Mucosa of descending colon (tissue), 3 donors: ENCODE data around the gene FEM1C. TPM values are rescaled to one million over a fixed set of nuclear protein-coding genes. Genes with fewer than 3 reads are reported as not detected.

Source experiments
- ATAC-seq: fragments of 200-7000 bp; cut with Tn5 transposase; one replicate; pipeline ENCODE4 v1.9.1; 2020; ENCODE audit warnings: mild to moderate bottlenecking, moderate library complexity
- DNase-seq, 3 donors: peaks; one replicate each; pipeline ENCODE4 v3.0.0-alpha.2; 2020
- H3K36me3 ChIP-seq: fragments of 200-600 bp; one replicate; pipeline ENCODE4 v1.8.0; 2021; ENCODE audit warnings: low read depth, mild to moderate bottlenecking
- H3K4me1 ChIP-seq: fragments of 200-600 bp; one replicate; pipeline ENCODE4 v1.8.0; 2021; ENCODE audit warnings: low read depth, mild to moderate bottlenecking
- H3K4me3 ChIP-seq: fragments of 200-600 bp; one replicate; pipeline ENCODE4 v1.8.0; 2021; ENCODE audit warnings: mild to moderate bottlenecking
- H3K9me3 ChIP-seq: fragments of 200-600 bp; one replicate; pipeline ENCODE4 v1.8.0; 2021; ENCODE audit warnings: mild to moderate bottlenecking
- CTCF ChIP-seq: fragments of 200-600 bp; IDR thresholded peaks from one replicate; pipeline ENCODE4 v1.8.0; 2022; ENCODE audit warnings: antibody characterized with exemption, mild to moderate bottlenecking
- intact Hi-C, 2 donors: fragments of 100-400 bp; cut with DNase I in 1 of 2; cut with micrococcal nuclease in 1 of 2; formaldehyde crosslinking; loops; one replicate each; pipeline versions ENCODE4 v1.11.0 to v1.11.1; 2022; cut with DNase I, micrococcal nuclease
- total RNA-seq, 3 donors: library from RNA; stranded (reverse); fragmentation: NEBNext Ultra II Directional in 2 of 3; extraction: Animal tissue kit (Norgen Biotek cat#: 25700) in 2 of 3; gene quantifications; one replicate each; pipeline versions ENCODE4 v1.2.1 to v1.2.4, GENCODE V29; 2021 to 2023
- donor health status: DM: no; HTN: no; CAD: no; lungs with moderate emphysema.
- donor health status: DM: no; HTN: no; CAD: no.
- donor health status: DM: no; HTN: yes; CAD: no.

The FEM1C gene
- total RNA-seq, 3 donors from 2014 or later, result 31.1 to 37.7 (median 33.5) TPM

- intact Hi-C loops, result no loop called here
- no peak for ATAC-seq
- Histone ChIP-seq H3K4me1 (no peaks in the 10 kb centered on the region), H3K36me3 (no peaks in the 10 kb centered on the region), H3K9me3 (peaks cover 11% of the 10 kb centered on the region), H3K4me3 (no peak overlapping the region)
- DNase-seq, result no peak
- no peak for TF ChIP-seq CTCF
Measured at GRCh38 chr5:115549154-115549553, 4.6 kb upstream of the FEM1C start.

- DNase-seq (no peak), ATAC-seq (no peak)
- no peaks in the 10 kb centered on the region for H3K36me3 ChIP-seq
- H3K9me3 ChIP-seq, result peaks cover 11% of the 10 kb centered on the region
- intact Hi-C loops, result no loop called here
- no peak overlapping the region for H3K4me3 ChIP-seq
- H3K4me1 ChIP-seq, result no peaks in the 10 kb centered on the region
- no peak for TF ChIP-seq CTCF
Measured at GRCh38 chr5:115548683-115549082, 4.1 kb upstream of the FEM1C start.

- Histone ChIP-seq H3K9me3 (peaks cover 11% of the 10 kb centered on the region), H3K36me3 (no peaks in the 10 kb centered on the region), H3K4me1 (peaks cover 21% of the 10 kb centered on the region), H3K4me3 (no peak overlapping the region)
- DNase-seq (no peak), ATAC-seq (no peak)
- no peak for TF ChIP-seq CTCF
- intact Hi-C loops, result no loop called here
Measured at GRCh38 chr5:115545351-115545882, 842 bp upstream of the FEM1C start.

- no peak for TF ChIP-seq CTCF
- H3K4me1 ChIP-seq, result peaks cover 21% of the 10 kb centered on the region
- H3K9me3 ChIP-seq, result peaks cover 11% of the 10 kb centered on the region
- no peaks in the 10 kb centered on the region for H3K36me3 ChIP-seq
- peak; percentile 45 for ATAC-seq
- intact Hi-C loops, result loop anchor here in 1 of 2 donors (5.0 kb wide), 1 partner anchor 298 kb away; the partner anchor contains the start of genes AP3S1 and ATG12
- DNase-seq, result peak in 2 of 3 donors; percentile 64 to 66
- peak overlapping the region; percentile 80 for H3K4me3 ChIP-seq
Measured at GRCh38 chr5:115544043-115544435, 536 bp downstream of the FEM1C start.

- DNase-seq (peak in 1 of 3 donors; percentile 65), ATAC-seq (peak; percentile 40)
- Histone ChIP-seq H3K36me3 (no peaks in the 10 kb centered on the region), H3K4me3 (peak overlapping the region; percentile 80), H3K9me3 (peaks cover 11% of the 10 kb centered on the region), H3K4me1 (peaks cover 26% of the 10 kb centered on the region)
- TF ChIP-seq CTCF, result no peak
- intact Hi-C loops, result loop anchor here in 1 of 2 donors (5.0 kb wide), 1 partner anchor 299 kb away; the partner anchor contains the start of genes AP3S1 and ATG12
Measured at GRCh38 chr5:115543365-115544042, 1.1 kb downstream of the FEM1C start.
